HepG2 (cell line): ENCODE measurements around the gene OIT3. TPM values are rescaled to one million over a fixed set of nuclear protein-coding genes. Genes with fewer than 3 reads are reported as not detected.

Experiments
- ATAC-seq: fragments of 200-7000 bp; cut with Tn5 transposase; 3 replicates; pipeline ENCODE4 v1.9.1; 2020; ENCODE audit warnings: mild to moderate bottlenecking, moderate library complexity
- BruUV-seq: library from RNA; stranded (reverse); fragments of 400-500 nt; replicated peaks from 2 replicates; lab custom pipeline; 2021; lab: Mats Ljungman, UMichigan
- CTCF ChIA-PET: fragments of 300-600 bp; formaldehyde crosslinking; extraction: SDS; loops from one replicate; lab custom pipeline; 2021; ENCODE audit warnings: low total read pairs, inconsistent platforms, low intra/inter-chr PET ratio; lab: Yijun Ruan, JAX
- POLR2A ChIA-PET: fragments of 350-600 bp; sonication (Branson Sonifier 250); formaldehyde crosslinking; loops from one replicate; lab custom pipeline; 2020; ENCODE audit warnings: antibody characterized with exemption, inconsistent platforms; lab: Yijun Ruan, JAX
- DNase-seq: peaks from one replicate; pipeline ENCODE4 v3.0.0-alpha.2; 2015; ENCODE audit warnings: low spot score
- FAIRE-seq: peaks from 3 replicates; lab custom pipeline; 2011; peaks lifted over from hg19 to GRCh38; lab: Jason Lieb, UNC
- H2AFZ ChIP-seq: one replicate; pipeline ENCODE4 v1.6.1; 2011; ENCODE audit warnings: low read length, inconsistent platforms
- H3K27ac ChIP-seq: fragments of 300-600 bp; 3 replicates; pipeline ENCODE4 v1.8.0; 2011; ENCODE audit warnings: mixed run types, mild to moderate bottlenecking, mixed read lengths, low read length, inconsistent platforms; ENCODE audit not compliant: insufficient read depth; ENCODE audit errors: extremely low read length
- H3K27me3 ChIP-seq, 2 experiments: fragments of 200-600 bp in 1 of 2; 2 replicates in 1 of 2; 3 replicates in 1 of 2; pipeline versions ENCODE4 v1.6.0 to v1.8.0; 2011; ENCODE audit warnings: low read length in 2 of 2, mild to moderate bottlenecking in 2 of 2, moderate library complexity in 2 of 2, inconsistent platforms in 1 of 2; ENCODE audit not compliant: insufficient read depth in 2 of 2, control insufficient read depth in 1 of 2
- H3K36me3 ChIP-seq, 2 experiments: fragments of 200-600 bp in 1 of 2; replicated peaks in 1 of 2; 2 replicates in 1 of 2; 3 replicates in 1 of 2; pipeline versions ENCODE4 v1.5.1 to v1.8.0; 2011; ENCODE audit warnings: low read length in 2 of 2, inconsistent platforms in 1 of 2; ENCODE audit not compliant: insufficient read depth in 2 of 2, control insufficient read depth in 1 of 2
- H3K4me1 ChIP-seq: 2 replicates; pipeline ENCODE4 v1.5.1; 2012; ENCODE audit warnings: low read length, inconsistent platforms; ENCODE audit not compliant: insufficient read depth
- H3K4me2 ChIP-seq: 2 replicates; pipeline ENCODE4 v1.6.0; 2011; ENCODE audit warnings: low read depth, low read length, inconsistent platforms
- H3K4me3 ChIP-seq, 3 experiments: fragments of 200-600 bp in 1 of 3; sonication (generic), shearing (Covaris generic) in 1 of 3; replicated peaks in 1 of 3; 2 replicates each; pipeline ENCODE4 v1.5.1; 2011 to 2016; ENCODE audit warnings: low read length in 3 of 3, inconsistent platforms in 2 of 3, low read depth in 2 of 3, mild to moderate bottlenecking in 2 of 3, control low read depth in 1 of 3, mixed read lengths in 1 of 3; ENCODE audit not compliant: insufficient read depth in 1 of 3
- H3K79me2 ChIP-seq: one replicate; pipeline ENCODE4 v1.6.1; 2011; ENCODE audit warnings: low read length, inconsistent platforms; ENCODE audit not compliant: insufficient read depth
- H3K9ac ChIP-seq: 2 replicates; pipeline ENCODE4 v1.6.0; 2011; ENCODE audit warnings: mild to moderate bottlenecking, low read depth, low read length, inconsistent platforms; ENCODE audit not compliant: insufficient read depth
- H3K9me3 ChIP-seq: 2 replicates; pipeline ENCODE4 v1.5.1; 2012; ENCODE audit warnings: mild to moderate bottlenecking, low read length
- H4K20me1 ChIP-seq: 2 replicates; pipeline ENCODE4 v1.6.0; 2011; ENCODE audit warnings: inconsistent platforms, mild to moderate bottlenecking, low read length, moderate library complexity; ENCODE audit not compliant: insufficient read depth
- AGO2 ChIP-seq: fragments of 200-400 bp; formaldehyde crosslinking; optimal IDR thresholded peaks from 2 replicates; pipeline ENCODE3; 2017; ENCODE audit warnings: mild to moderate bottlenecking, low read depth, low read length, moderate library complexity
- ASH2L ChIP-seq: fragments of 300-600, 200-600 bp; sonication (generic); IDR thresholded peaks from 2 replicates; pipeline ENCODE4 v1.7.0; 2017; ENCODE audit warnings: low read depth, mild to moderate bottlenecking, moderate library complexity, mixed read lengths, low read length; ENCODE audit not compliant: insufficient read length
- BRCA1 ChIP-seq: sonication (generic); formaldehyde crosslinking; IDR thresholded peaks from 2 replicates; pipeline ENCODE4 v1.4.0; 2020; ENCODE audit warnings: missing genetic modification reagents
- DMAP1 ChIP-seq: IDR thresholded peaks from 2 replicates; pipeline ENCODE4 v1.6.1; 2016
- FOXJ3 ChIP-seq: sonication (generic); formaldehyde crosslinking; IDR thresholded peaks from 2 replicates; pipeline ENCODE4 v1.4.0; 2020; ENCODE audit warnings: missing genetic modification reagents, mild to moderate bottlenecking, borderline replicate concordance
- IRF1 ChIP-seq: sonication (generic); formaldehyde crosslinking; IDR thresholded peaks from 2 replicates; pipeline ENCODE4 v1.4.0; 2020; ENCODE audit warnings: low read depth, mild to moderate bottlenecking, missing genetic modification reagents
- ISL2 ChIP-seq: sonication (generic); formaldehyde crosslinking; IDR thresholded peaks from 2 replicates; pipeline ENCODE4 v1.5.0; 2020; ENCODE audit warnings: missing genetic modification reagents
- KMT2A ChIP-seq: sonication (generic); formaldehyde crosslinking; IDR thresholded peaks from 2 replicates; pipeline ENCODE4 v1.4.0; 2020; ENCODE audit warnings: missing genetic modification reagents
- NAIF1 ChIP-seq: sonication (generic); formaldehyde crosslinking; IDR thresholded peaks from 2 replicates; pipeline ENCODE4 v1.5.0; 2020; ENCODE audit warnings: mild to moderate bottlenecking, missing genetic modification reagents, borderline replicate concordance
- TBX3 ChIP-seq: fragments of 450-650 bp; IDR thresholded peaks from 2 replicates; pipeline ENCODE4 v1.6.1; 2017; ENCODE audit warnings: antibody characterized with exemption, mild to moderate bottlenecking, inconsistent platforms, borderline replicate concordance
- XRCC5 ChIP-seq: fragments of 200-400 bp; formaldehyde crosslinking; optimal IDR thresholded peaks from 2 replicates; pipeline ENCODE3; 2017; ENCODE audit warnings: mild to moderate bottlenecking, low read length
- ZBTB20 ChIP-seq: sonication (generic); formaldehyde crosslinking; IDR thresholded peaks from 2 replicates; pipeline ENCODE4 v1.8.1; 2023; ENCODE audit warnings: missing genetic modification reagents, low read depth, mild to moderate bottlenecking, borderline replicate concordance
- ZFP1 ChIP-seq: IDR thresholded peaks from 2 replicates; pipeline ENCODE4 v1.6.1; 2016
- ZMYM3 ChIP-seq: sonication (generic); formaldehyde crosslinking; IDR thresholded peaks from 2 replicates; pipeline ENCODE4 v1.5.1; 2020; ENCODE audit warnings: mild to moderate bottlenecking, missing genetic modification reagents
- ZNF274 ChIP-seq: sonication (generic); formaldehyde crosslinking; IDR thresholded peaks from 2 replicates; pipeline ENCODE4 v1.5.1; 2020; ENCODE audit warnings: mild to moderate bottlenecking, missing genetic modification reagents
- ZNF296 ChIP-seq: sonication (generic); formaldehyde crosslinking; conservative IDR thresholded peaks from 2 replicates; pipeline ENCODE4 v1.5.0; 2020; ENCODE audit warnings: mild to moderate bottlenecking, missing genetic modification reagents
- ZNF30 ChIP-seq: sonication (generic); formaldehyde crosslinking; IDR thresholded peaks from 2 replicates; pipeline ENCODE4 v1.5.0; 2020; ENCODE audit warnings: mild to moderate bottlenecking, missing genetic modification reagents
- ZNF460 ChIP-seq: sonication (generic); formaldehyde crosslinking; IDR thresholded peaks from 2 replicates; pipeline ENCODE4 v1.5.1; 2020; ENCODE audit warnings: missing genetic modification reagents, mild to moderate bottlenecking, borderline replicate concordance
- ZNF747 ChIP-seq: sonication (generic); formaldehyde crosslinking; IDR thresholded peaks from 2 replicates; pipeline ENCODE4 v1.8.1; 2023; ENCODE audit warnings: missing genetic modification reagents, mild to moderate bottlenecking, borderline replicate concordance
- ZSCAN29 ChIP-seq: sonication (generic); formaldehyde crosslinking; conservative IDR thresholded peaks from 2 replicates; pipeline ENCODE4 v1.4.0; 2020; ENCODE audit warnings: mild to moderate bottlenecking, missing genetic modification reagents
- WGBS: methylation state at CpG from one replicate; pipeline ENCODE4 v1.1.6; 2017; ENCODE audit warnings: low lambda C conversion rate; 5-methylcytosine and 5-hydroxymethylcytosine counted together
- in situ Hi-C: cut with HindIII; loops from 2 replicates; pipeline ENCODE4 v1.10.0; 2017; ENCODE audit warnings: low pct_unique_long_range_greater_than_20kb; ENCODE audit not compliant: extremely low pct_ligation_motif_present
- intact Hi-C: fragments of 100-400 bp; cut with micrococcal nuclease; formaldehyde crosslinking; loops from one replicate; pipeline ENCODE4 v1.10.0; 2022; ENCODE audit not compliant: unreplicated experiment
- polyA plus RNA-seq, 8 experiments: library from polyadenylated mRNA; depleted of rRNA in 3 of 8; stranded (reverse) in 7 of 8; unstranded in 1 of 8; fragments of >200 nt; fragmentation: Illumina TruSeq in 4 of 8; extraction: Trizol in 4 of 8; gene quantifications; 2 replicates each; pipeline versions ENCODE4 v1.2.1 to v1.2.3, GENCODE V29; 2011 to 2016; ENCODE audit warnings: low read depth in 4 of 8, missing spikeins in 1 of 8, mixed read lengths in 1 of 8; ENCODE audit not compliant: insufficient read depth in 1 of 8
- total RNA-seq, 5 experiments: library from RNA; depleted of rRNA; stranded (reverse); fragments of >200 nt; fragmentation: Illumina TruSeq; extraction: Trizol; gene quantifications; 2 replicates each; pipeline ENCODE4 v1.2.3, GENCODE V29; 2016; ENCODE audit warnings: low read depth in 1 of 5

OIT3 gene
- total and polyA plus RNA-seq, 2 of the 13 experiments (the other 11 are each of a cell fraction or from before 2014, with no cell fraction given) = not detected

- DNase-seq = no peak
- no peak for FAIRE-seq
- no TSS peak for BruUV-seq
- Histone ChIP-seq H3K4me2 (peak overlapping the region; percentile 91), H3K79me2 (peaks cover 12% of the 10 kb centered on the region), H3K4me1 (peaks cover 36% of the 10 kb centered on the region), H3K36me3 (no peaks in the 10 kb centered on the region), H4K20me1 (no peaks in the 10 kb centered on the region), H3K9me3 (no peaks in the 10 kb centered on the region), H3K27ac (peak overlapping the region; percentile 73), H3K9ac (peak overlapping the region; percentile 27; the same call in 1 of the 2 replicates), H2AFZ (peak overlapping the region; percentile 91), H3K4me3 (peak overlapping the region; percentile 67 to 73 (median 70); a peak in 5 of 6 replicates), H3K27me3 (no peaks in the 10 kb centered on the region)
- ATAC-seq = no peak
- POLR2A ChIA-PET = no interaction called here
- TF ChIP-seq ASH2L (peak; percentile 10), ZNF460 (CRISPR knock-in tag) (peak; percentile 88; the same call in 1 of the 2 replicates), ZFP1 (CRISPR knock-in tag) (no peak), TBX3 (no peak), XRCC5 (peak; percentile 15), ZNF274 (no peak), ZMYM3 (CRISPR knock-in tag) (peak; percentile 61; the same call in 1 of the 2 replicates)
- intact Hi-C loops = no loop called here
- 50% methylated on average over 6 of the region's 6 CpGs for WGBS
- CTCF ChIA-PET = no interaction called here
- in situ Hi-C loops = no loop called here
These were observed 58.6 kb downstream of the OIT3 start for GRCh38 chr10:72952189-72952588.

GRCh38 chr10:72952642-72953158 is 59.2 kb downstream of the OIT3 start:
- POLR2A ChIA-PET = no interaction called here
- Histone ChIP-seq H3K9ac (peak overlapping the region; percentile 27; the same call in 1 of the 2 replicates), H3K4me3 (peak overlapping the region; percentile 67 to 73 (median 70)), H3K36me3 (no peaks in the 10 kb centered on the region), H3K4me2 (peak overlapping the region; percentile 91), H3K9me3 (no peaks in the 10 kb centered on the region), H3K4me1 (peaks cover 36% of the 10 kb centered on the region), H2AFZ (peak overlapping the region; percentile 91), H3K27ac (peak overlapping the region; percentile 73), H3K79me2 (peaks cover 12% of the 10 kb centered on the region), H4K20me1 (no peaks in the 10 kb centered on the region), H3K27me3 (no peaks in the 10 kb centered on the region)
- BruUV-seq = no TSS peak
- CTCF ChIA-PET = no interaction called here
- WGBS = 7% methylated on average over 5 of the region's 5 CpGs
- intact Hi-C loops = no loop called here
- peak; percentile 71 for DNase-seq
- in situ Hi-C loops = no loop called here
- ATAC-seq = peak; percentile 75
- FAIRE-seq = peak; percentile 92
- TF ChIP-seq DMAP1 (CRISPR knock-in tag) (peak; percentile 24; the same call in 1 of the 2 replicates), KMT2A (CRISPR knock-in tag) (peak; percentile 51; the same call in 1 of the 2 replicates), ISL2 (CRISPR knock-in tag) (peak; percentile 20; the same call in 1 of the 2 replicates), IRF1 (CRISPR knock-in tag) (no peak), AGO2 (no peak), ZBTB20 (CRISPR knock-in tag) (no peak), ZNF296 (CRISPR knock-in tag) (no peak), ZNF30 (CRISPR knock-in tag) (no peak), NAIF1 (CRISPR knock-in tag) (no peak), BRCA1 (CRISPR knock-in tag) (no peak), FOXJ3 (CRISPR knock-in tag) (peak; percentile 32; the same call in 1 of the 2 replicates), ZSCAN29 (0 out of 2 replicates have a peak, but pooled peaks have one; percentile 59), ZNF747 (CRISPR knock-in tag) (no peak)
